ENCODE data around the gene PRSS22. TPM values are rescaled to one million over a fixed set of nuclear protein-coding genes. Genes with fewer than 3 reads are reported as not detected.

The PRSS22 gene
- total RNA-seq, 2 donors from 2014 or later = 18.6 to 30.9 TPM

GRCh38 chr16:2822496-2822895, 35.5 kb downstream of the PRSS22 start:
- intact Hi-C loops (cut with DNase I) = no loop called here
- no peaks in the 10 kb centered on the region for H3K27me3 ChIP-seq (replicated peaks; ENCODE audit: insufficient read depth)
- H3K27ac ChIP-seq = no peak overlapping the region
- 62% methylated on average over 4 of the region's 4 CpGs for WGBS
- no peak overlapping the region for H3K4me3 ChIP-seq
- H3K9me3 ChIP-seq = no peaks in the 10 kb centered on the region
- no peaks in the 10 kb centered on the region for H3K36me3 ChIP-seq
- TF ChIP-seq CTCF (IDR thresholded peaks at IDR 0.05) (no peak), POLR2A (IDR thresholded peaks at IDR 0.05) (no peak), POLR2AphosphoS5 (IDR thresholded peaks at IDR 0.05) (no peak)
- DNase-seq (ENCODE audit: low spot score) = no peak
- no peaks in the 10 kb centered on the region for H3K4me1 ChIP-seq (replicated peaks)

GRCh38 chr16:2822158-2822495, 35.8 kb downstream of the PRSS22 start:
- Histone ChIP-seq H3K27me3 (replicated peaks; ENCODE audit: insufficient read depth) (no peaks in the 10 kb centered on the region), H3K9me3 (no peaks in the 10 kb centered on the region), H3K27ac (no peak overlapping the region), H3K4me1 (replicated peaks) (no peaks in the 10 kb centered on the region), H3K36me3 (no peaks in the 10 kb centered on the region), H3K4me3 (no peak overlapping the region)
- intact Hi-C loops (cut with DNase I) = no loop called here
- no peak for DNase-seq (ENCODE audit: low spot score)
- WGBS = 79% methylated on average over 8 of the region's 8 CpGs
- TF ChIP-seq CTCF (IDR thresholded peaks at IDR 0.05) = no peak
- no peak for TF ChIP-seq POLR2AphosphoS5 (IDR thresholded peaks at IDR 0.05)
- no peak for TF ChIP-seq POLR2A (IDR thresholded peaks at IDR 0.05)

- Histone ChIP-seq H3K9me3 (no peaks in the 10 kb centered on the region), H3K27ac (no peak overlapping the region), H3K36me3 (no peaks in the 10 kb centered on the region), H3K4me3 (no peak overlapping the region), H3K4me1 (replicated peaks) (no peaks in the 10 kb centered on the region), H3K27me3 (replicated peaks; ENCODE audit: insufficient read depth) (no peaks in the 10 kb centered on the region)
- WGBS = 72% methylated on average over 9 of the region's 9 CpGs
- no peak for TF ChIP-seq POLR2A (IDR thresholded peaks at IDR 0.05)
- TF ChIP-seq POLR2AphosphoS5 (IDR thresholded peaks at IDR 0.05) = no peak
- TF ChIP-seq CTCF (IDR thresholded peaks at IDR 0.05) = no peak
- intact Hi-C loops (cut with DNase I) = no loop called here
- no peak for DNase-seq (ENCODE audit: low spot score)
These were observed 36.3 kb downstream of the PRSS22 start for GRCh38 chr16:2821487-2822157.

- intact Hi-C loops (cut with DNase I) = no loop called here
- 80% methylated on average over 14 of the region's 14 CpGs for WGBS
- H3K9me3 ChIP-seq = no peaks in the 10 kb centered on the region
- no peaks in the 10 kb centered on the region for H3K27me3 ChIP-seq (replicated peaks; ENCODE audit: insufficient read depth)
- H3K4me1 ChIP-seq (replicated peaks) = no peaks in the 10 kb centered on the region
- H3K27ac ChIP-seq = no peak overlapping the region
- no peak overlapping the region for H3K4me3 ChIP-seq
- no peak for DNase-seq (ENCODE audit: low spot score)
- TF ChIP-seq CTCF (IDR thresholded peaks at IDR 0.05) (no peak), POLR2A (IDR thresholded peaks at IDR 0.05) (no peak), POLR2AphosphoS5 (IDR thresholded peaks at IDR 0.05) (no peak)
- H3K36me3 ChIP-seq = no peaks in the 10 kb centered on the region
These were observed 37.0 kb downstream of the PRSS22 start for GRCh38 chr16:2820836-2821486.

Data from prostate gland (tissue), 2 donors.